Gastroesophageal sphincter (tissue), 4 donors: ENCODE results near the gene BLCAP. TPM values are rescaled to one million over a fixed set of nuclear protein-coding genes. Genes with fewer than 3 reads are reported as not detected.
"Not testable (repeated sequence)": the region's sequence is repeated elsewhere in the genome, so short reads cannot be mapped to it uniquely, and the experiment has no call there.

Experiments used
- ATAC-seq: fragments of 150-250 bp; one replicate; pipeline ENCODE4 v1.9.1; 2016; ENCODE audit warnings: mild to moderate bottlenecking, moderate library complexity
- H3K27ac ChIP-seq, 4 donors: fragments of 200-600 bp; sonication (generic) in 3 of 4; 1 replicate in 3 of 4; 2 replicates in 1 of 4; pipeline ENCODE4 v1.5.1; 2016 to 2019
- H3K27me3 ChIP-seq: fragments of 200-600 bp; sonication (generic); one replicate; pipeline ENCODE4 v1.5.1; 2019
- H3K36me3 ChIP-seq, 2 donors: fragments of 200-600 bp; sonication (generic); one replicate each; pipeline ENCODE4 v1.5.1; 2019; ENCODE audit warnings: control low read depth in 1 of 2
- H3K4me1 ChIP-seq, 3 donors: fragments of 200-600 bp; sonication (generic); 1 replicate in 2 of 3; 2 replicates in 1 of 3; pipeline ENCODE4 v1.5.1; 2016 to 2019; ENCODE audit warnings: control low read depth in 2 of 3
- H3K4me3 ChIP-seq, 2 donors: fragments of 200-600 bp; sonication (generic); one replicate each; pipeline ENCODE4 v1.5.1; 2019; ENCODE audit warnings: mild to moderate bottlenecking in 1 of 2, moderate library complexity in 1 of 2
- H3K9me3 ChIP-seq, 3 donors: fragments of 200-600 bp; sonication (generic); one replicate each; pipeline ENCODE4 v1.5.1; 2017 to 2019; ENCODE audit warnings: control low read depth in 2 of 3
- EP300 ChIP-seq: sonication (generic); formaldehyde crosslinking; IDR thresholded peaks from one replicate; pipeline ENCODE4 v1.6.1; 2017; ENCODE audit warnings: antibody characterized with exemption, mild to moderate bottlenecking
- POLR2A ChIP-seq, 2 donors: fragments of 450-650 bp; IDR thresholded peaks; one replicate each; pipeline ENCODE4 v1.6.1; 2017; ENCODE audit warnings: antibody characterized with exemption in 2 of 2, mild to moderate bottlenecking in 2 of 2, moderate library complexity in 1 of 2
- POLR2AphosphoS5 ChIP-seq: sonication (generic); formaldehyde crosslinking; IDR thresholded peaks from one replicate; pipeline ENCODE4 v1.6.1; 2017; ENCODE audit warnings: antibody characterized with exemption
- WGBS, 2 donors: methylation state at CpG; one replicate each; pipeline ENCODE4 v1.1.5; 2018; ENCODE audit warnings: low coverage in 1 of 2; 5-methylcytosine and 5-hydroxymethylcytosine counted together
- total RNA-seq, 4 donors: library from RNA; depleted of rRNA; stranded (reverse); fragments of >200 nt; gene quantifications; one replicate each; pipeline ENCODE4 v1.1.0, GENCODE V29; 2016
- TF ChIP-seq, protein P1 (sequence below), 4 experiments: fragments of 200-600 bp in 2 of 4; fragments of 450-650 bp in 2 of 4; sonication (generic) in 1 of 4; IDR thresholded peaks; one replicate each; pipeline ENCODE4 v1.5.1; 2017 to 2019; ENCODE audit warnings: antibody characterized with exemption in 4 of 4, mild to moderate bottlenecking in 2 of 4, moderate library complexity in 2 of 4

Gene BLCAP
- total RNA-seq, 4 donors from 2014 or later: 37.7 to 65.5 (median 55.6) TPM

DNA sequence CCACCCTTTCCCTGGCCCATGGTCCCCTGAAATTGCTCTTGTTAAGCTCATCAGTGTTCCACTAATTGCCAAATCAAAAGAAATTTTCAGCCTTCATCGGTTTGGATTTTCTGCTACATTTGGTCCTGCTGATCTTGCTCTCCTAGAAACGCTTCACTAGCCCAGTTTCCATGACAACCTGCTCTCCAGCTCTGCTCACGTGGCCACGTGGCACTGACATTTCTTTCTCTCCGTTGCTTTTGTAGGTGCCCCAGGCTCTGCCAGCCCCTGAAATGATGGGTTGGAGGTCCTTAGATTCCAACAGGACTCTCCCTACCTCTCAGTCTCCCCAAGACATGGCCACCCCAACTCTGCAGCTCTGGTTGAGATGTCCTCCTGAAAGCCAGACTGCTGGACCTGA, 52.4 kb downstream of the BLCAP start:
- TF ChIP-seq, protein P1, sequence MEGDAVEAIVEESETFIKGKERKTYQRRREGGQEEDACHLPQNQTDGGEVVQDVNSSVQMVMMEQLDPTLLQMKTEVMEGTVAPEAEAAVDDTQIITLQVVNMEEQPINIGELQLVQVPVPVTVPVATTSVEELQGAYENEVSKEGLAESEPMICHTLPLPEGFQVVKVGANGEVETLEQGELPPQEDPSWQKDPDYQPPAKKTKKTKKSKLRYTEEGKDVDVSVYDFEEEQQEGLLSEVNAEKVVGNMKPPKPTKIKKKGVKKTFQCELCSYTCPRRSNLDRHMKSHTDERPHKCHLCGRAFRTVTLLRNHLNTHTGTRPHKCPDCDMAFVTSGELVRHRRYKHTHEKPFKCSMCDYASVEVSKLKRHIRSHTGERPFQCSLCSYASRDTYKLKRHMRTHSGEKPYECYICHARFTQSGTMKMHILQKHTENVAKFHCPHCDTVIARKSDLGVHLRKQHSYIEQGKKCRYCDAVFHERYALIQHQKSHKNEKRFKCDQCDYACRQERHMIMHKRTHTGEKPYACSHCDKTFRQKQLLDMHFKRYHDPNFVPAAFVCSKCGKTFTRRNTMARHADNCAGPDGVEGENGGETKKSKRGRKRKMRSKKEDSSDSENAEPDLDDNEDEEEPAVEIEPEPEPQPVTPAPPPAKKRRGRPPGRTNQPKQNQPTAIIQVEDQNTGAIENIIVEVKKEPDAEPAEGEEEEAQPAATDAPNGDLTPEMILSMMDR (IDR thresholded peaks at IDR 0.05): no peak
- TF ChIP-seq EP300 (no peak), POLR2AphosphoS5 (no peak), POLR2A (IDR thresholded peaks at IDR 0.05) (no peak)
- H3K4me3 ChIP-seq: no peak overlapping the region
- no peaks in the 10 kb centered on the region for H3K4me1 ChIP-seq
- 68 to 77% methylated on average over 3 to 5 of the region's 5 CpGs for WGBS, 2 donors
- ATAC-seq: no peak
- H3K9me3 ChIP-seq: no peaks in the 10 kb centered on the region
- no peaks in the 10 kb centered on the region for H3K36me3 ChIP-seq
- H3K27me3 ChIP-seq: no peaks in the 10 kb centered on the region
- no peak overlapping the region for H3K27ac ChIP-seq

GRCh38 chr20:37474386-37474785, 53.3 kb downstream of the BLCAP start:
- H3K4me3 ChIP-seq: no peak overlapping the region
- H3K9me3 ChIP-seq: no peaks in the 10 kb centered on the region
- no peak overlapping the region for H3K27ac ChIP-seq
- H3K4me1 ChIP-seq: no peaks in the 10 kb centered on the region
- ATAC-seq: no peak
- WGBS, 2 donors: 60 to 83% methylated on average over 1 to 4 of the region's 4 CpGs
- TF ChIP-seq POLR2AphosphoS5 (no peak), POLR2A (IDR thresholded peaks at IDR 0.05) (no peak), EP300 (no peak)
- TF ChIP-seq, protein P1 (IDR thresholded peaks at IDR 0.05): no peak
- H3K36me3 ChIP-seq: no peaks in the 10 kb centered on the region
- H3K27me3 ChIP-seq: no peaks in the 10 kb centered on the region

DNA sequence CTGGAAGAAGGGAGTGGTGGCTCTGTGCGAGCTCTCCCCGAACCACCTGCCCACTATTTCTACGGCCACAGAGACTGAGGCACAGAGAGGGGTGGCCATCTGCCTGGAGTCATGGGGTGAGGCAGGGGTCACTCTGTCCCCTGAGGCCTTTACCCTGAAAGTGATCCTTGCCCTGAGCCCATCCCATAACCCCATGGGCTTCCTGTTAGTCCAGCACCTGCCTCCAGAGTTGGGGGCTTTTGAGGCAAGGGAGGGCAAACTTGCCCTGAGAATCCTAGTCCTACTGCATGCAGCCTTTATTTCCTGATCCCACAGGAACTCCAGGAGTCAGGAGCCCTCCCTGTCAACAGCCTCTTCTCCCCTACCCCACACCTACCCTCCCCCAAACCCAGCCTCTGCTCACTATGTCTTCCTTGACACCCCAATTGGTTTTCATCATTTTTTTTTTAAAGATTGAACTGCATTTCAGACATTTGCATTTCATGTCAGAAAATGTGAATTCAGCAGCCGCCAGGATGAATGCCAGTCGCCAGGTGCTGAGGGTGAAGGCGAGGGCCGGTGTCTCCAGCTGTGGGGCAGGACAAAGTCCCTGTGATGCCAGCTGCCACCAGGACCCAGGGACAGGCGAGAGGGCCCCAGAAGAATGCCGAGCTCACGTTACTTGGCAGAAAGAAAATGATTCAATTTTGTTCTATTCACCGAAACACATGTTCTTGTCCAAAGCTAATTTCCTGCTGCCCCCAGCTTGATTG, 54.3 kb downstream of the BLCAP start:
- H3K4me3 ChIP-seq: no peak overlapping the region
- no peaks in the 10 kb centered on the region for H3K9me3 ChIP-seq
- H3K4me1 ChIP-seq: no peaks in the 10 kb centered on the region
- no peak for ATAC-seq
- WGBS, 2 donors: 73 to 86% methylated on average over 3 to 8 of the region's 11 CpGs
- H3K27ac ChIP-seq: no peak overlapping the region
- no peaks in the 10 kb centered on the region for H3K27me3 ChIP-seq
- no peak for TF ChIP-seq EP300
- no peak for TF ChIP-seq POLR2A (IDR thresholded peaks at IDR 0.05)
- TF ChIP-seq POLR2AphosphoS5: no peak
- H3K36me3 ChIP-seq: no peaks in the 10 kb centered on the region

DNA sequence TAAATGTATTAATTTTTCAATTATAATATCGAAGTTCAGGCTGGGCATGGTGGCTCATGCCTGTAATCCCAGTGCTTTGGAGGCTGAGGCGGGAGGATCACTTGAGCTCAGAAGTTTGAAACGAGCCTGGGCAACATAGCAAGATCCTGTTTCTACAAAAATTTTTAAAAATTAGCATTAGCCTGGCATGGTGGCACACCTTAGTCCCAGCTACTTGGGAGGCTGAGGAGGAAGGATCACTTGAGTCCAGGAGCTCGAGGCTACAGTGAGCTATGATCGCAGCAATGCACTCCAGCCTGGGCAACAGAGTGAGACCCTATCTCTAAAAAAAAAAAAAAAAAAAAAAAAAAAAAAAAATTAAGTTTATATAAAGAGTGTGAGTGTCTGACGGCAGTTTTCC, 55.2 kb downstream of the BLCAP start:
- H3K9me3 ChIP-seq, H3K27ac ChIP-seq, ATAC-seq, H3K4me3 ChIP-seq, H3K27me3 ChIP-seq, H3K4me1 ChIP-seq, H3K36me3 ChIP-seq: not testable (repeated sequence)
- WGBS, 2 donors: 80 to 93% methylated on average over 1 to 3 of the region's 6 CpGs

GRCh38 chr20:37471741-37472235, 55.9 kb downstream of the BLCAP start:
- Histone ChIP-seq H3K27ac (no peak overlapping the region), H3K4me3 (no peak overlapping the region), H3K36me3 (no peaks in the 10 kb centered on the region), H3K9me3 (no peaks in the 10 kb centered on the region), H3K27me3 (no peaks in the 10 kb centered on the region), H3K4me1 (no peaks in the 10 kb centered on the region)
- 90% methylated on average over 5 of the region's 7 CpGs; no CpG with 5 or more reads in 1 of the 2 donors for WGBS, 2 donors
- no peak for TF ChIP-seq POLR2AphosphoS5
- no peak for ATAC-seq

GRCh38 chr20:37470190-37470589, 57.5 kb downstream of the BLCAP start:
- ATAC-seq, H3K36me3 ChIP-seq, H3K4me3 ChIP-seq, H3K27me3 ChIP-seq, H3K9me3 ChIP-seq, H3K27ac ChIP-seq, H3K4me1 ChIP-seq: not testable (repeated sequence)
- 90 to 97% methylated on average over 4 to 7 of the region's 8 CpGs for WGBS, 2 donors

- ATAC-seq: no peak
- 93 to 96% methylated on average over 4 to 5 of the region's 7 CpGs for WGBS, 2 donors
- no peaks in the 10 kb centered on the region for H3K36me3 ChIP-seq
- no peak overlapping the region for H3K4me3 ChIP-seq
- H3K4me1 ChIP-seq: no peaks in the 10 kb centered on the region
- no peaks in the 10 kb centered on the region for H3K27me3 ChIP-seq
- no peak overlapping the region for H3K27ac ChIP-seq
- no peak for TF ChIP-seq POLR2A (IDR thresholded peaks at IDR 0.05)
- no peak for TF ChIP-seq POLR2AphosphoS5
- TF ChIP-seq, protein P1 (IDR thresholded peaks at IDR 0.05): no peak
- TF ChIP-seq EP300: no peak
- no peaks in the 10 kb centered on the region for H3K9me3 ChIP-seq
Measured at GRCh38 chr20:37469531-37469930, 58.1 kb downstream of the BLCAP start.
